Colonic mucosa (tissue), 4 donors: ENCODE data around the gene MTX1. TPM values are rescaled to one million over a fixed set of nuclear protein-coding genes. Genes with fewer than 3 reads are reported as not detected.
A peak's percentile ranks its signal among the peaks of the same experiment; 100 is the strongest.

ENCODE experiments used
- DNase-seq: peaks from one replicate; pipeline ENCODE4 v3.0.0-alpha.2; 2020
- H3K27ac ChIP-seq: fragments of 200-600 bp; one replicate; pipeline ENCODE4 v1.8.0; 2021
- H3K27me3 ChIP-seq: fragments of 200-600 bp; one replicate; pipeline ENCODE4 v1.8.0; 2021
- H3K36me3 ChIP-seq: fragments of 200-600 bp; one replicate; pipeline ENCODE4 v1.8.0; 2021
- H3K4me1 ChIP-seq: fragments of 200-600 bp; one replicate; pipeline ENCODE4 v1.8.0; 2021; ENCODE audit warnings: mild to moderate bottlenecking
- H3K4me3 ChIP-seq: fragments of 200-600 bp; one replicate; pipeline ENCODE4 v1.8.0; 2021
- H3K9ac ChIP-seq, 2 donors: one replicate each; pipeline ENCODE4 v1.7.0; 2013; ENCODE audit warnings: control low read depth in 2 of 2, low read depth in 2 of 2, low read length in 2 of 2
- H3K9me3 ChIP-seq: fragments of 200-600 bp; one replicate; pipeline ENCODE4 v1.8.0; 2021
- CTCF ChIP-seq: fragments of 200-600 bp; IDR thresholded peaks from one replicate; pipeline ENCODE4 v1.8.0; 2022; ENCODE audit warnings: antibody characterized with exemption, mild to moderate bottlenecking
- intact Hi-C: fragments of 100-400 bp; cut with DNase I; formaldehyde crosslinking; loops from one replicate; pipeline ENCODE4 v1.14.1; 2022
- total RNA-seq, 2 donors: library from RNA; stranded (reverse); fragmentation: NEBNext Ultra II Directional in 1 of 2; extraction: Animal tissue kit (Norgen Biotek cat#: 25700) in 1 of 2; gene quantifications; one replicate each; pipeline ENCODE4 v1.2.1, GENCODE V29; 2021
- donor health status: healthy.
- donor health status: DM: no; HTN: no; CAD: no.
- donor health status: DM: no; HTN: no; CAD: no.

The MTX1 gene
- total RNA-seq, 2 donors from 2014 or later, result 37.5 to 55.8 TPM

- intact Hi-C loops, result no loop called here
- H3K27ac ChIP-seq, result peak within 1 kb of the TSS; percentile 89
- peak; percentile 45 for DNase-seq
Observed at GRCh38 chr1:155173478-155174323, 34.8 kb upstream of the MTX1 start, which contains the start of gene TRIM46. TSS of gene TRIM46 (plus strand) at chr1:155173849. CDS start at chr1:155173967, 118 bp downstream.

DNA sequence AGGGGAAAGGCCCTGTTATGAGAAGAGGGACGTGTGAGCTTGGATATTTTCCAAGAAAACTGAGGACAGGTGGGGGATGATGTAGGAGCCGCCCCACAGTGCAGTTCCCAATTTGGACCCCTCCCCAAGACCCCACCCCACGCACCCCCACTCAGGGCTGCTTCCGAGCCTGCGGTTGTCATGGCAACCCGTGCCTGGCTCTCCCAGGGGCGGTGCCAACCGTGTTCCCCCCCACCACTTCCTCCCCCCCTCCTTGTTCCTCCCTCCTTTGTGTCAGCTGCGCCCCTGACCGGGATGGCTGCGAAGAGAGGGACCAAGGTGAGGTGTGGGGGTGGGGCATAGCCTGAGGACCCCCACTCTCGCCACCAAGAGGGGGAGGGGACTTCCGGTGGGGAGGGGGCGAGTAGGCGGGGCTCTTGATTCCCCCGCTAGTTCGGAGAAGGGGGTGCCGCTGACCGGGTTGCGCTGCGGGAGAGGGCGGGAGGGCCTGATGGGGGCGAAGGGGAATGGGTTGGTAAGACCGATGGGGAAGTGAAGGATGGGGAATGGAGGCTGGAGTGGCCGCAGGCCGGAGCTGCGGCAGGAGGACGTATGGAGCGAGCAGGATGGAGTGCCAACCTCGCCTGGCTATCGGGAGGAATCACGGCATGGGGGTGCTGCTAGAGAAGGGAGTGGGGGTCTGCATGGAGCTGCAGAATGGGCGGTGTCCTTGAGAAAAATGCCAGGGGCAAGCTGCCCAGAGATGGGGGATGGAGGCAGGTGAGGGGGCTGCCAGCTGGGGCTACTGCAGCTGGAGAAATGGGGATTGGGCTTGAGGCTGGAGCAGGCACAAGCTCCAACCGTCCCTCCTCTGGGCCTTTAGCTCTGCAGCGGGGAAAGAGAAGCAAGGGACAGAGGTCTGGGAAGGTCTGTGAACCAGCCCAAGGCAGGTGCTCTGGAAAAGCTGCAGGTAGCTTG is 33.9 kb upstream of the MTX1 start:
- H3K9ac ChIP-seq, result peak overlapping the region; percentile 1 to 48

More at GRCh38 chr1:155173478-155174323, 34.8 kb upstream of the MTX1 start, which contains the start of gene TRIM46:
- Histone ChIP-seq H3K4me1 (peaks cover 13% of the 10 kb centered on the region), H3K9me3 (no peaks in the 10 kb centered on the region), H3K4me3 (peak within 1 kb of the TSS; percentile 90), H3K27me3 (no peaks in the 10 kb centered on the region), H3K36me3 (peaks cover 7% of the 10 kb centered on the region), H3K9ac (peak within 1 kb of the TSS; percentile 86 to 90)
- no peak for TF ChIP-seq CTCF

GRCh38 chr1:155175281-155175926 is 33.1 kb upstream of the MTX1 start:
- Histone ChIP-seq H3K4me1 (peaks cover 13% of the 10 kb centered on the region), H3K9me3 (no peaks in the 10 kb centered on the region), H3K36me3 (no peaks in the 10 kb centered on the region), H3K27ac (no peak overlapping the region), H3K27me3 (no peaks in the 10 kb centered on the region), H3K4me3 (no peak overlapping the region), H3K9ac (no peak overlapping the region)
- DNase-seq, result peak; percentile 23
- intact Hi-C loops, result no loop called here
- TF ChIP-seq CTCF, result no peak

More for the DNA sequence above, 33.9 kb upstream of the MTX1 start:
- peaks cover 3% of the 10 kb centered on the region for H3K36me3 ChIP-seq
- H3K27ac ChIP-seq, result no peak overlapping the region
- H3K9me3 ChIP-seq, result no peaks in the 10 kb centered on the region
- TF ChIP-seq CTCF, result no peak
- no peaks in the 10 kb centered on the region for H3K27me3 ChIP-seq
- peak overlapping the region; percentile 90 for H3K4me3 ChIP-seq
- peaks cover 13% of the 10 kb centered on the region for H3K4me1 ChIP-seq
- DNase-seq, result peak; percentile 34
- intact Hi-C loops, result no loop called here

DNA sequence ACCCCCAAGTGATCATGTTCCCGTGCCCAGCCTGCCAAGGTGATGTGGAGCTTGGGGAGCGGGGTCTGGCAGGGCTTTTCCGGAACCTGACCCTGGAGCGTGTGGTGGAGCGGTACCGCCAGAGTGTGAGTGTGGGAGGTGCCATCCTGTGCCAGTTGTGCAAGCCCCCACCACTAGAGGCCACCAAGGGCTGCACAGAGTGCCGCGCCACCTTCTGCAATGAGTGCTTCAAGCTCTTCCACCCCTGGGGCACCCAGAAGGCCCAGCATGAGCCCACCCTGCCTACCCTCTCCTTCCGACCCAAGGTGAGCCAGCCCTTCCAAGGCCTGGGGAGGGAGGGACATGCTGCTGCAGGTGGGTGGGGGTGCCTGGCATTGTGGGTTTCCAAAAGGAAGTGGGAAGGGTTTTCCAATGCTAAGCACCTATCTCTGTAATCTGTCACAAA is 32.5 kb upstream of the MTX1 start:
- peaks cover 13% of the 10 kb centered on the region for H3K4me1 ChIP-seq
- TF ChIP-seq CTCF, result no peak
- peak; percentile 31 for DNase-seq
- H3K27me3 ChIP-seq, result no peaks in the 10 kb centered on the region
- intact Hi-C loops, result no loop called here
- no peak overlapping the region for H3K27ac ChIP-seq
- H3K36me3 ChIP-seq, result no peaks in the 10 kb centered on the region
- H3K4me3 ChIP-seq, result no peak overlapping the region
- no peak overlapping the region for H3K9ac ChIP-seq
- no peaks in the 10 kb centered on the region for H3K9me3 ChIP-seq
